OCI-LY3 (cell line): ENCODE data around the gene MCM3AP.

Experiments
- EZH2phosphoT487 ChIP-seq: fragments of 200-600 bp; shearing (Covaris generic); IDR thresholded peaks from 2 replicates; pipeline ENCODE4 v1.6.1; 2018; ENCODE audit warnings: antibody characterized with exemption, mixed run types, low read depth
- TF ChIP-seq, protein P1 (sequence below): fragments of 200-600, 300-600 bp; sonication (generic); IDR thresholded peaks from 2 replicates; pipeline ENCODE4 v1.5.1; 2014; ENCODE audit warnings: antibody characterized with exemption, low read length, low read depth

DNA sequence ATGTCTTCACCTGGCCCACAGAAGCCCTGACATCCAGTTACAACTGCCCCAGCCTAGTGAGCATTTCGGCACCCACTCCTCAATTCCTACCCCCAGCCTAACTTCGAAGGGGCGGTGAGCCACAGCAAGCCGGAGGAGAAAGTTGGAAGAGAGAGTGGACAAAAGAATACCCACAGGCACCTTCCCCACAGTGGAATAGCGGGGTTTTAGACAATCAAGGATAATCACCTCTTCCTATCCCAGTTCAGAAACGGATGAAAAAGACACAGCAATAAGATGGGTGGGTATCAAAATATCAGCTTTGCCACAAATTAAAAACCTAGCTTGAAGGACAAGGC lies 55.5 kb downstream of the MCM3AP start:
- TF ChIP-seq, protein P1, sequence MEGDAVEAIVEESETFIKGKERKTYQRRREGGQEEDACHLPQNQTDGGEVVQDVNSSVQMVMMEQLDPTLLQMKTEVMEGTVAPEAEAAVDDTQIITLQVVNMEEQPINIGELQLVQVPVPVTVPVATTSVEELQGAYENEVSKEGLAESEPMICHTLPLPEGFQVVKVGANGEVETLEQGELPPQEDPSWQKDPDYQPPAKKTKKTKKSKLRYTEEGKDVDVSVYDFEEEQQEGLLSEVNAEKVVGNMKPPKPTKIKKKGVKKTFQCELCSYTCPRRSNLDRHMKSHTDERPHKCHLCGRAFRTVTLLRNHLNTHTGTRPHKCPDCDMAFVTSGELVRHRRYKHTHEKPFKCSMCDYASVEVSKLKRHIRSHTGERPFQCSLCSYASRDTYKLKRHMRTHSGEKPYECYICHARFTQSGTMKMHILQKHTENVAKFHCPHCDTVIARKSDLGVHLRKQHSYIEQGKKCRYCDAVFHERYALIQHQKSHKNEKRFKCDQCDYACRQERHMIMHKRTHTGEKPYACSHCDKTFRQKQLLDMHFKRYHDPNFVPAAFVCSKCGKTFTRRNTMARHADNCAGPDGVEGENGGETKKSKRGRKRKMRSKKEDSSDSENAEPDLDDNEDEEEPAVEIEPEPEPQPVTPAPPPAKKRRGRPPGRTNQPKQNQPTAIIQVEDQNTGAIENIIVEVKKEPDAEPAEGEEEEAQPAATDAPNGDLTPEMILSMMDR: no peak
- no peak for TF ChIP-seq EZH2phosphoT487
